NCI-H446 (cell line): Measurements from ENCODE around the gene FSTL3.
"Not testable (repeated sequence)": the region's sequence is repeated elsewhere in the genome, so short reads cannot be mapped to it uniquely, and the experiment has no call there.

Source experiments
- DNase-seq, 2 experiments: peaks; one replicate each; lab custom pipeline; 2025; lab: John Stamatoyannopoulos, UW

Gene FSTL3

GRCh38 chr19:661427-662196 lies 14.6 kb upstream of the FSTL3 start:
- no peak for DNase-seq

DNA sequence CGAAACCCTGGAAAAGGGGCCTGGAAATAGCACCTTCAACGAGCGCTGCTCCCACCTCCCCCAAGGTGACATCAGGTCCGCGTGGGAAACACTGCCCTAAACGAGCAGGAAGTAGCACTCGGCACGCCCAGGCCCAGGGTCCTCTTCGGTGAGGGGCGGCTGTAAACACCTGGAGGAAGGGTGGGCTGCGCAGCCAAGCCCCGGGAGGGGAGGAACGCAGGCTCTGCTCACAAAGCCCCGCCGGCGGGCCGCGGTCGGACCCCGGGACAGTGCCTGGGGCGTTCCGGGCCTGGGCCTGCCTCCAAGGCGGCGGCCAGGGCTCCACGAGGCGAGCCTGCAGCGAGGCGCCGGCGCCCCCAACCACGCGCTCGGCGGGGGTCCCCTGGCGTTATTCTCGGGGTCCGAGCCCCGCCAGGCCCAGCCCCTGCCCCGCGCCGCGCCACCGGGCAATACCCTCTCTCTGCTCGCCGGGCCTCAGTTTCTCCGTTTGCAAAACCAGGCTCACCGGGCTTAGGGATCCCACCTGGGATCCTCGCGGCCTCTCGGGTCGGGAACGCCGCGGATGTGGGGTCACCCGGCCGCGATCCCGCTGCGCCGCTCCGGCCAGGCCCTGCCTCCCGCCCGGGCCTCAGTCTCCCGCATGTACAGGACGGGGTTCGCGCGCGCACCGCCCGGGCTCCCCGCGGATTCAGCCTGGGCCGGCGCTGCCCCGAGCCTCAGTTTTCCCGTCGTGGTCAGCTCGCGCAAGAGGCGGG lies 13.8 kb upstream of the FSTL3 start:
- peak in 1 of 2 experiments; percentile 33 for DNase-seq

- peak; percentile 78 to 97 for DNase-seq
These were observed 13.1 kb upstream of the FSTL3 start, which contains the start of gene RNF126 for GRCh38 chr19:662962-663681. Gene RNF126, minus strand, starts transcription at chr19:663214. Its CDS starts 93 bp downstream, at chr19:663121.

DNA sequence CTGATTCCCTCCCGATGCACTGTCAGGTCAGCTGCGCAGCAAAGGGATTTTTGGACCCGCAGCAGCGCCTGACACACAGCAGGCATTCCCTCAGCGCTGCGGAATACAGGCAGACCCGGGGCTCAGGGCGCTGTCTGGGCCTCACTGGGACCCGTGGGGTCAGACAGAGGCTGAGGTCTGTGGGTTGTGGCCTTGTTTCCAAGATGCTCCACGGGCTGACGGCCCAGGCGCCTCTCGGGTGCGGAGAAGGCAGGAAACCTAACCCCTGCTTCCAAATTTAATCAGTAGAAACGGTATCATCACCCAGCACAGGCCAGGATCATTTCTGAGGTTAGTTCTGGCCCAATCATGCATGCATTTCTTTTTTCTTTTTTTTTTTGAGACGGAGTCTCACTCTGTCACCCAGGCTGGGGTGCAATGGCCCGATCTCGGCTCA lies 12.5 kb upstream of the FSTL3 start:
- DNase-seq, result no peak

DNA sequence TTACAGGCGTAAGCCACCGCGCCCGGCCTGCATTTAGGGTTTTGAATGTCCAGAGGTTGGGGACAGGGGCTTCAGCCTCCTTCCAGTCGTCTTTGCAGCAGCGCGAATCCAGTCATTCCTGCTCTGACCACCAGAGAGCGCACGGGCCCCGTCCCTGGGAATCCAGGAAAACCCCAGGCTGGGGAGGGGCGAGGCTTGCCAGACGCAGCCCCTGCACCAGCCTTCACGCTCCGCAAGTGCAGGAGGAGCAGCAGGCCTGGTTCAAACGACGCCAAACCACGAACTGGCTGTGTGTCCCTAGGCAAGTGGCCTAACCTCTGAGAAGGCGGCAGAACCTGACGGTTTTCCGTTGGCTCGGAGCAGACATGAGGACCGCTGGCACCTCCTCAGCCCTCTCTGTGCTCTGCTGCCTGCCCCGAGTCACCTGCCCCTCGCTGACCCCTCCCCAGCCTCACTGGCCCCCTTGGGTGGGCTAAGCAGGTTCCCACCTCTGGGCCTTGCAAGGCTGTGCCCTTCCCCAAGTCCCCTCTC lies 11.2 kb upstream of the FSTL3 start:
- peak; percentile 72 to 94 for DNase-seq

DNA sequence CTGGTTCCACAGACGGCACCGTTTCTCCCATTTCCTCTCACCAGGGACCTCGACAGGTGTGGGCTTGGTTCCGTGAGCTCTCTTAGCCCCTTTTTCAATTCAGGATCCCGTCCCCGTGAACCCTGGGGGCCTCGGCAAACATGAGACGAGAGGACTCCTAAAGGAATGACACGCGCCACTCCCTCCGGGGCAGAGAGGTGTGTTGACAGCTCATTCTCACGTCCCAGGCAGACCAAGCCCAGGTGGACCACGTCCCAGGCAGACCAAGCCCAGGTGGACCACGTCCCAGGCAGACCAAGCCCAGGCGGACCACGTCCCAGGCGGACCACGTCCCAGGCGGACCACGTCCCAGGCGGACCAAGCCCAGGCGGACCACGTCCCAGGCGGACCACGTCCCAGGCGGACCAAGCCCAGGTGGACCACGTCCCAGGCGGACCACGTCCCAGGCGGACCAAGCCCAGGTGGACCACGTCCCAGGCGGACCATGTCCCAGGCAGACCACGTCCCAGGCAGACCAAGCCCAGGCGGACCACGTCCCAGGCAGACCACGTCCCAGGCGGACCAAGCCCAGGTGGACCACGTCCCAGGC lies 9.1 kb upstream of the FSTL3 start:
- DNase-seq, result not testable (repeated sequence)

- not testable (repeated sequence) for DNase-seq
These were observed 7.3 kb upstream of the FSTL3 start for GRCh38 chr19:668675-669434.

DNA sequence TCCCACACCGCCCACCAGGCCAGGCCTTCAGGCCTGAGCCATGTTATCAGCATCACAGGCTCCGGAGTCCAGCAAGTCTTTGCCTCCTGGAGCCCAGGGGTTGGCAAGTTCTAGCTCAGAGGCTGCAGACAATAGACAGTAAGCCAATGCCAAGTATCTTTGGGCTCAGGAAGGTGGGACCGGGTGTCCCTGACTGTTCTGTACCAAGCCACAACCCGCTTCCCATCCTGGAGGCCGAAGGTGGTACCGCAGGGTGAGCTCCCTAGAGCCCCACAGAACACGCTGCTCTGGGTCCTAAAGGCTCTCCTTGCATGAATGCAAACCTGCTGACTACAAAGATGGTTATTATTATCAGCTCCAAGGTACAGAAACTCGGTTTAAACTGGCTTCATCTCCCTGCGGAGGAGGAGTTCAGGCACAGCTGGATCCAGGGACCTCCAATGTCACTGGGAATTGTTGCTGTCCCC lies 5.5 kb upstream of the FSTL3 start:
- no peak for DNase-seq

GRCh38 chr19:674282-675151 lies 1.7 kb upstream of the FSTL3 start:
- no peak for DNase-seq

DNA sequence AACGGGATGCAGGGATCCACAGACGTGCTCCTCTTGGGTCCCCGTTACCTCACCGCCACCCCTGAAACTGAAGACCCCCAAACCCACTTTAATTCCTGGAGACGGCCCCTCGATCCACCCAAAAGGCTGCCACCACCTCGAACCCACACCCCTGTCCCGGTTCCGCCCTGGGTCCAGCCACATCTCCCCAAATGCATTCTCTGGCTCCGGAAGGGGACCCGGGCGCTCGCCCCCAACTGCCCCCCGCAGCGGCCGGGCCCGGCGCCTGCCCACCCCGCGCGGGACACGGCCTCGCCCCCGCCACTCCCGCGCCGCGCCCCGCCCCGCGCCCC lies 219 bp upstream of the FSTL3 start:
- DNase-seq, result no peak

DNA sequence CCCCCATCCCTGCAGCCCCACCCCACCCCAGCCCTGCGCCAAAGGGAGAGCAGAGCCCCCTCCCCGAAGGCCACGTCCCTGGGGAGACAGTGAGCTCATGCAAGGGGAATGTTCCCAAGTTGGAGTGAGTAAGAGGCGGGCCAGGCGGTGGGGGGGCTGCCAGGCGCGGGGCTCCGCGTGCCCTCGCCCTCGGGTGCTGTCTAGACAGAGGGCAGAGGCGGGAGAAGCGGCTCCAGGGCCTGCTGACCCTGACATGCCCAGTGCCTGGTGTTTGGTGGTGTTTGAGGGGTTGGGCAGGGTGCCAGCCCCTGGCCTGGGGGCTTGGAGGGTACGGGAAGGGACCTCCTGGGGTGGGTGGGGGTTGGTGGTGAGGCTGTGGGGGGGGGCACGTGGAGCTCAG lies 1.0 kb downstream of the FSTL3 start:
- DNase-seq, result peak in 1 of 2 experiments; percentile 51

GRCh38 chr19:677601-678436 lies 1.6 kb downstream of the FSTL3 start:
- no peak for DNase-seq

DNA sequence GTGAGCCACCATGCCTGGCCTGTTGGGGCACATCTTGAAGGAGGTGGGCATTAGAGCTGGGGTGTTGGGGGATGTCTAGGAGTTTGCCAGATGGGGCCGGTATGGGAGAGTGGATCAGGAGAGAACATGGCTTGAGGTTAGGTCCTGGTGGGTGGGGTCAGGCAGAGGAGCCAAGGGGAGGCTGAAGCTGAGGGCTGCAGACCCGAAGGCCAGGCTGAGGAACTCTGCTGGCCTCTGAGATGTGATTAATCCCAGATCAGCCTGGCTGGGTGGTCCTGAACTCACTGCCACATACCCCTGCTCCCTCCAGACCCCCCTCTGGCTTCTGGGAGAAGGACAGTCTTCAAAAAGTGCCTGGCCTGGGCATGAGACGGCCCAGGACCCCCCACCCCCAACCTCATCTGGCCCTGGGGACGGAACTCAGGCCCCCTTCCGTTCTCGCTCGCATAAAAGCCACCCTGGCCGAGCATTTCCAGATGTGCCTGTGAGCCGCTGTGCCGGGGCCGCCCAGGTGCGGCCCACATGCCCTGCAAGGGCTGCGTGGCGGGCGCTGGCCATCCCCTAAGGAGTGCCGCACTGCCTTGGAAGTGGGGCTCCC lies 2.7 kb downstream of the FSTL3 start:
- no peak for DNase-seq

DNA sequence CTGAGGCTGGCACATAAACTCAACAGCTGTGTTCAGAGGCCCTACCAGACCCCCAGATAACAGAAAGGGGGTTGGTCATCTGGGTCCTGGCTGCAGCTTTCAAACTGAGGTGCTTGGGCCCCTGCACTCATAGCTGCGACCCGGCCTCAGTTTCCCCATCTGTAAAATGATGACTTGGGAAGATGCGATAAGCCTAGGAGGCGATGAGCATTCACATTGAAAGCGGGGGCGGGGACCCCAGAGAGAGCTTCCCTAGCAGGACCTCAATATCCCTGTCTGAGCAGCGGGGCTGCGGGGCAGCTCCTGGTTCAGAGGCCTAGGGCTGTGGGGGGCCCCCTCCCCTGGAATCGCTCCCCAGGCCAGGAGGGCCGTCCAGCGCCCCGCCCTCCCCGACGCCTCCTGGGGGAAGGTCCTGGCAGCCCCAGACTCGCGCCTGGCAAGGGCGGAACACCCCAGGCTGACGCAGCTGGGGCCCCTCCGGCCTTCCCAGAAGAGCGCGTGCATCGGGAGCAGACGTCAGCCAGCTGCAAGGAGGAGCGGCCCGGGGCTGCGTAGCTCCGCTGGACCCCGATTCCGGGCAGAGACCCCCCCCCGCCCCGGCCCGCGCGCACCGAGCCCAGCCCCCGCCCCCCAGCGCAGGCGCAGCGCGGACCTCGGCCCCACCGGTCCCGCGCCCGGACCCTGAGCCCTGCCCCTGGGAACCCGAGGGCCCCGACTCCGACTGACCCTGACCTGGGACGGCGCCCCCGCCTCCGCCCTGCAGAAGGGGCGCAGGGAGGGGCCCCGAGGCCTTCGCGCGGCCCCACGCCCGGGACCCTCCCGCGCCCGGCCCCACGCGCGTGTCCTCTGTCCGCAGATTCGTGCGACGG lies 3.5 kb downstream of the FSTL3 start:
- peak; percentile 34 to 71 for DNase-seq

GRCh38 chr19:680287-681028 lies 4.3 kb downstream of the FSTL3 start:
- peak; percentile 95 to 99 for DNase-seq

DNA sequence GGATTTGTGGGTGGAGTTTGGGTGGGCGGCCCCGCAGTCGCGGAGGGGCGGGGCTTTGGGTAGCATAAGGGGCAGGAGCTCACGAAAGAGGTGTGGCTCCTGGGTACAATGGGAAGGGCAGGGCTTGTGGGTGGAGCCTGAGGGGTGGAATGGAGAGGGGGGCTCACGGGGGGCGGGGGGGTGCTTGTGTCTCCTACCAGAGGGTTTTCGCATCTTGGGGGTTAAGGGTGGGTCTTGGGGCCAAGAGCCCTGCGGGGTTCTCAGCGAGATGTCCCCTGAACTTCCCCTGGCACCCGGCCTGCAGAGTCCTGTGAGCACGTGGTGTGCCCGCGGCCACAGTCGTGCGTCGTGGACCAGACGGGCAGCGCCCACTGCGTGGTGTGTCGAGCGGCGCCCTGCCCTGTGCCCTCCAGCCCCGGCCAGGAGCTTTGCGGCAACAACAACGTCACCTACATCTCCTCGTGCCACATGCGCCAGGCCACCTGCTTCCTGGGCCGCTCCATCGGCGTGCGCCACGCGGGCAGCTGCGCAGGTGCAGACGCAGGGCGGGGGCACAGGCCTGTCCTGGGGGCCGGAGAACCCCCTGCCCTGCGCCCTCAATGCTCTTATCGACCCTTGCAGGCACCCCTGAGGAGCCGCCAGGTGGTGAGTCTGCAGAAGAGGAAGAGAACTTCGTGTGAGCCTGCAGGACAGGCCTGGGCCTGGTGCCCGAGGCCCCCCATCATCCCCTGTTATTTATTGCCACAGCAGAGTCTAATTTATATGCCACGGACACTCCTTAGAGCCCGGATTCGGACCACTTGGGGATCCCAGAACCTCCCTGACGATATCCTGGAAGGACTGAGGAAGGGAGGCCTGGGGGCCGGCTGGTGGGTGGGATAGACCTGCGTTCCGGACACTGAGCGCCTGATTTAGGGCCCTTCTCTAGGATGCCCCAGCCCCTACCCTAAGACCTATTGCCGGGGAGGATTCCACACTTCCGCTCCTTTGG lies 5.1 kb downstream of the FSTL3 start:
- no peak for DNase-seq
